ENCODE data around the gene ZNF275. TPM values are rescaled to one million over a fixed set of nuclear protein-coding genes. Genes with fewer than 3 reads are reported as not detected.

ZNF275 gene
- total RNA-seq, 4 donors from 2014 or later, result 1.0 to 4.7 (median 2.7) TPM

GRCh38 chrX:153396320-153397195, 62.6 kb downstream of the ZNF275 start:
- no peak overlapping the region for H3K4me3 ChIP-seq (ENCODE audit: low read depth, poor library complexity, severe bottlenecking)
- 80% methylated on average over 9 to 20 of the region's 26 CpGs for WGBS, 2 donors
- intact Hi-C loops (cut with DNase I; ENCODE audit: low total_unique reads), result loop anchor here (10.0 kb wide), 1 partner anchor 228 kb away; no protein-coding TSS in a partner anchor
- DNase-seq (ENCODE audit: low spot score in 2 of 2), result no peak
- no peak for TF ChIP-seq POLR2A (IDR thresholded peaks at IDR 0.05)
- TF ChIP-seq CTCF (IDR thresholded peaks at IDR 0.05), result no peak

GRCh38 chrX:153397256-153397960, 63.5 kb downstream of the ZNF275 start:
- DNase-seq (ENCODE audit: low spot score in 2 of 2), result no peak
- intact Hi-C loops (cut with DNase I; ENCODE audit: low total_unique reads), result loop anchor here (10.0 kb wide), 1 partner anchor 227 kb away; no protein-coding TSS in a partner anchor
- TF ChIP-seq CTCF (IDR thresholded peaks at IDR 0.05), result no peak
- TF ChIP-seq POLR2A (IDR thresholded peaks at IDR 0.05), result no peak
- WGBS, 2 donors, result 81 to 83% methylated on average over 15 to 26 of the region's 27 CpGs
- H3K4me3 ChIP-seq (ENCODE audit: low read depth, poor library complexity, severe bottlenecking), result no peak overlapping the region

GRCh38 chrX:153398275-153398960, 64.5 kb downstream of the ZNF275 start:
- TF ChIP-seq POLR2A (IDR thresholded peaks at IDR 0.05), result no peak
- TF ChIP-seq CTCF (IDR thresholded peaks at IDR 0.05), result no peak
- H3K4me3 ChIP-seq (ENCODE audit: low read depth, poor library complexity, severe bottlenecking), result no peak overlapping the region
- DNase-seq (ENCODE audit: low spot score in 2 of 2), result no peak
- intact Hi-C loops (cut with DNase I; ENCODE audit: low total_unique reads), result loop anchor here (10.0 kb wide), 1 partner anchor 226 kb away; no protein-coding TSS in a partner anchor
- WGBS, 2 donors, result 77 to 80% methylated on average over 7 to 15 of the region's 17 CpGs

- TF ChIP-seq POLR2A (IDR thresholded peaks at IDR 0.05) (no peak), CTCF (IDR thresholded peaks at IDR 0.05) (no peak)
- H3K4me3 ChIP-seq (ENCODE audit: low read depth, poor library complexity, severe bottlenecking), result no peak overlapping the region
- no peak for DNase-seq (ENCODE audit: low spot score in 2 of 2)
- intact Hi-C loops (cut with DNase I; ENCODE audit: low total_unique reads), result no loop called here
- 66 to 80% methylated on average over 11 to 60 of the region's 60 CpGs for WGBS, 2 donors
These were observed 66.5 kb downstream of the ZNF275 start for GRCh38 chrX:153400146-153401132.

All from lower leg skin (tissue), 4 donors.